ENCODE results near the gene USP7.

DNA sequence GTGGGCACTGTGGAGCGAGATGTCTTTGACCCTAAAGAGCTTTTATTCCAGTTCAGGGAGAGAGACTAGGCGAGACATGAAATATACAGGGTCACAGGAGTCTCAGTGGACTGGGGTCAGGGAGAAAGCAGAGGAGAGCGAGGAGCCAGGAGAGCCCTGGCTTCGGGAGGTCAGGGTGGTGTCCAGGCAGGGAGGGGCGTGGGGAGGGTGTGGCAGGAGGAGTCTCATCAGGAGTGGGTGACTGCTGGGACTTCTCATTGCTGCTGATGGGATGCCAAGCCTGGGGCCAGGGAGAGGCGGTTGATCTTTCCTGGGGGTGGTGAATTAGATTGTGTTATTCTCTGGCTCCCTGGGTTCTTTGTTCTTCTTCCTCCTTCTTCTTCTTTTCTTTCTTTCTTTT is 22.4 kb upstream of the USP7 start:
- TF ChIP-seq, protein P1, sequence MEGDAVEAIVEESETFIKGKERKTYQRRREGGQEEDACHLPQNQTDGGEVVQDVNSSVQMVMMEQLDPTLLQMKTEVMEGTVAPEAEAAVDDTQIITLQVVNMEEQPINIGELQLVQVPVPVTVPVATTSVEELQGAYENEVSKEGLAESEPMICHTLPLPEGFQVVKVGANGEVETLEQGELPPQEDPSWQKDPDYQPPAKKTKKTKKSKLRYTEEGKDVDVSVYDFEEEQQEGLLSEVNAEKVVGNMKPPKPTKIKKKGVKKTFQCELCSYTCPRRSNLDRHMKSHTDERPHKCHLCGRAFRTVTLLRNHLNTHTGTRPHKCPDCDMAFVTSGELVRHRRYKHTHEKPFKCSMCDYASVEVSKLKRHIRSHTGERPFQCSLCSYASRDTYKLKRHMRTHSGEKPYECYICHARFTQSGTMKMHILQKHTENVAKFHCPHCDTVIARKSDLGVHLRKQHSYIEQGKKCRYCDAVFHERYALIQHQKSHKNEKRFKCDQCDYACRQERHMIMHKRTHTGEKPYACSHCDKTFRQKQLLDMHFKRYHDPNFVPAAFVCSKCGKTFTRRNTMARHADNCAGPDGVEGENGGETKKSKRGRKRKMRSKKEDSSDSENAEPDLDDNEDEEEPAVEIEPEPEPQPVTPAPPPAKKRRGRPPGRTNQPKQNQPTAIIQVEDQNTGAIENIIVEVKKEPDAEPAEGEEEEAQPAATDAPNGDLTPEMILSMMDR (optimal IDR thresholded peaks at IDR 0.05 in 1 of 3, IDR thresholded peaks at IDR 0.05 in 1 of 3, conservative IDR thresholded peaks at IDR 0.05 in 1 of 3; ENCODE audit: extremely low read depth in 1 of 3, insufficient read depth in 2 of 3, low read length in 3 of 3): no peak
- TF ChIP-seq EZH2 (IDR thresholded peaks at IDR 0.05; ENCODE audit: low read length): no peak
